ENCODE measurements around the gene KIF4A. TPM values are rescaled to one million over a fixed set of nuclear protein-coding genes. Genes with fewer than 3 reads are reported as not detected.
"Not testable (repeated sequence)": the region's sequence is repeated elsewhere in the genome, so short reads cannot be mapped to it uniquely, and the experiment has no call there.

Gene KIF4A
- total RNA-seq, 2 experiments from 2014 or later: 26.4 to 28.3 TPM

DNA sequence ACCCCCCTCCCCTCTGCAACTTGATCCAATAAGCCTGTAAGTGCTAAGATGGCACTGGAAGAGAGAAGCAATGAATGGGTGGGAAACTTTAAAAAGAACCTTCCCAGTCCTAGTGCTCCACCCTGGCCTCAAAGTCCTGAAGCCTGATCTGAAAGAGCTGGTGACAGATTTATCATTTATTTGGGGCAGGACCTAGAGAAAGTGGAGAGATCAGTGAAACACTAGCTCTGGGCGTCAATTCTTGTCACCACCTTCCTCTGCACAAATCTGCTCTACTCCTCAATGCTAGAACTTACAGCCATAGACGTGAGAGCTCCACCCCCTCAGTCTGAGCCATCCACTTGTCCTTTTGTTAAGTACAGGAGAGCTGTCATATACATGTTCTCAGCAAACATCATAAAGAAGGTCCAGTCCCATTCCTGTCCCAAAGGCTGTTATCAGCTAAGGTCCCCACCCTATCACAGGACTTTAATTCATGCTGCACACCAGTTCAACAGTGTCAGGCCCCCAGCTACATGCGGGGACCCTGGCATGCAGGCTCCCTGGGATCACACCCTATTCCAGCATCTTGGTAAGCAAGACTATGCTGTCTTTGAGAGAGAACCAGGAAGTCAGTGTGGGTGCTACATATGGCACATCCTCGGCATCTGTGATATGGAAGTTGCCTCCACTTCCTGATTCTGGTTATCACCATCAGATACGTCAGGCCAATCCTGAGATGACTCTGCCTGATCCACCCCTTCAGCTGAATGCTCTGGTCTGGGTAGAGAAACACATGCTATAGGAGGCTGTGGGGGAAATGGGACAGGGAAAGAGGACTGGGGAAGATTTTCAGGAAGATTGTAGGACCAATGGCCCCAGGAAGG, 32.2 kb upstream of the KIF4A start:
- DNase-seq: no peak
- H3K4me3 Mint-ChIP-seq: no peak overlapping the region
- ChIA-PET CTCF (interaction anchor here (1.1 kb wide), 1 partner anchor 61 kb away, joined by 6 read pairs; no protein-coding TSS in a partner anchor), POLR2A (no interaction called here)
- H3K36me3 Mint-ChIP-seq: no peaks in the 10 kb centered on the region
- no peaks in the 10 kb centered on the region for H3K27me3 Mint-ChIP-seq
- H3K9me3 Mint-ChIP-seq: no peaks in the 10 kb centered on the region
- H3K4me1 Mint-ChIP-seq (ENCODE audit: low read depth): peaks cover 16% of the 10 kb centered on the region
- intact Hi-C loops (cut with micrococcal nuclease): no loop called here
- no peak overlapping the region for H3K27ac Mint-ChIP-seq

- ChIA-PET POLR2A (no interaction called here), CTCF (interaction anchor here (1.4 kb wide), 1 partner anchor 63 kb away, joined by 3 read pairs; no protein-coding TSS in a partner anchor)
- H3K4me1 Mint-ChIP-seq (ENCODE audit: low read depth): no peaks in the 10 kb centered on the region
- H3K9me3 Mint-ChIP-seq: no peaks in the 10 kb centered on the region
- no peak within 1 kb of the TSS for H3K4me3 Mint-ChIP-seq
- intact Hi-C loops (cut with micrococcal nuclease): no loop called here
- H3K36me3 Mint-ChIP-seq: no peaks in the 10 kb centered on the region
- H3K27me3 Mint-ChIP-seq: no peaks in the 10 kb centered on the region
- H3K27ac Mint-ChIP-seq: no peak within 1 kb of the TSS
- DNase-seq: no peak
These were observed 29.8 kb upstream of the KIF4A start, which contains the start of gene P2RY4 for GRCh38 chrX:70260104-70260503. Gene P2RY4, minus strand, starts transcription at chrX:70260204. Its CDS starts 580 bp downstream, at chrX:70259624.

- CTCF ChIA-PET: interaction anchor here (0.7 to 1.0 kb wide), 2 partner anchors 57 to 66 kb away, joined by 3 read pairs; no protein-coding TSS in a partner anchor
- Mint-ChIP-seq H3K9me3 (no peaks in the 10 kb centered on the region), H3K27ac (no peak overlapping the region), H3K27me3 (no peaks in the 10 kb centered on the region), H3K36me3 (no peaks in the 10 kb centered on the region), H3K4me3 (no peak overlapping the region), H3K4me1 (ENCODE audit: low read depth) (no peaks in the 10 kb centered on the region)
- peak; percentile 50 for DNase-seq
- POLR2A ChIA-PET: no interaction called here
- intact Hi-C loops (cut with micrococcal nuclease): loop anchor here (1.0 kb wide), 1 partner anchor 66 kb away; no protein-coding TSS in a partner anchor
These were observed 26.8 kb upstream of the KIF4A start for GRCh38 chrX:70262952-70263567.

DNA sequence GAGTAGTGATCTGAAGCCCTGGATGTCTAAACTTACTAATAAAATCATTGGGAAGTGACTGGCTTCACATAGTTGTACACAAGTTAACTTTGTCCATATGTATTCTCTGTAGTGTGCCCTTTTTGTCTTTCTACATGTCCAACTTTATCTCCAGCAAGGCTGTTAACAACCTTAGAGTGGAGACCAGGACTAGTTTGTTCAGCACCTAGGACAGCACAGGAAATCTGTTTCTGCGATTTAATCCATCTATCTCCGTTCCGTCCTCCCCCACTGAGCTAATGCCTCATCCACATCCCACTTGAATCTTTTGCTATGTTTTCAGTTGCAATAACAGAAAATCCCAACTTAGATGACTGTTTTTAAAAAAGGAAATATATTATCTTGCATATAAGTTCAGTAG, 25.1 kb upstream of the KIF4A start:
- H3K36me3 Mint-ChIP-seq: no peaks in the 10 kb centered on the region
- intact Hi-C loops (cut with micrococcal nuclease): no loop called here
- POLR2A ChIA-PET: no interaction called here
- H3K9me3 Mint-ChIP-seq: no peaks in the 10 kb centered on the region
- H3K27ac Mint-ChIP-seq: no peak overlapping the region
- no peaks in the 10 kb centered on the region for H3K27me3 Mint-ChIP-seq
- DNase-seq: no peak
- no peak overlapping the region for H3K4me3 Mint-ChIP-seq
- H3K4me1 Mint-ChIP-seq (ENCODE audit: low read depth): no peaks in the 10 kb centered on the region
- CTCF ChIA-PET: no interaction called here

DNA sequence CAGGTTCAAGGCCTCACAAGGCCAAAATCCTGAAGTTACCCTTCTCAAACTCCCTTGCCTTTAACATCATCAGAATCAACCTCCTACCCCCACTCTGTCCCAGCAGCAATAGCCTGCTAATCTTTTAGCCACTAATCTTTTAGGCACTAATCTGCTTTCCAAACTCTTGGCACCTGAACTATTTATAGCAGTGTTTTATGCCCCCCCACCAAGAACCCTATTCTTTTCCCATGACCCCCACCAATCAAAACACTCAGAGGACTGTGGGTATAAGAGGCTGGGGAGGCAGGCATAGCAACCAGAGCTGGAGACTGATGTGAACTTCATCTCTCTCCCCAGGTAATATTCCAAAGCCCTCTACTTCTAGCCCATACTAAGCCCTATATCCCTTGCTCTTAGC, 21.9 kb upstream of the KIF4A start, which contains the start of gene ARR3:
Gene ARR3, plus strand, starts transcription at position 301 of the 400 bp plus-strand sequence. CDS start 1,052 bp downstream, outside the sequence.
- H3K4me3 Mint-ChIP-seq: no peak within 1 kb of the TSS
- no peaks in the 10 kb centered on the region for H3K4me1 Mint-ChIP-seq (ENCODE audit: low read depth)
- no peak for DNase-seq
- ChIA-PET POLR2A (no interaction called here), CTCF (interaction anchor here (1.1 kb wide), 1 partner anchor 16 kb away, joined by 5 read pairs; no protein-coding TSS in a partner anchor)
- intact Hi-C loops (cut with micrococcal nuclease): no loop called here
- H3K27ac Mint-ChIP-seq: no peak within 1 kb of the TSS
- H3K27me3 Mint-ChIP-seq: no peaks in the 10 kb centered on the region
- no peaks in the 10 kb centered on the region for H3K9me3 Mint-ChIP-seq
- no peaks in the 10 kb centered on the region for H3K36me3 Mint-ChIP-seq

- intact Hi-C loops (cut with micrococcal nuclease); H3K9me3 Mint-ChIP-seq; H3K36me3 Mint-ChIP-seq; POLR2A ChIA-PET; H3K4me3 Mint-ChIP-seq; H3K4me1 Mint-ChIP-seq (ENCODE audit: low read depth); H3K27ac Mint-ChIP-seq; DNase-seq; H3K27me3 Mint-ChIP-seq: not testable (repeated sequence)
- CTCF ChIA-PET: interaction anchor here (1.0 kb wide), 1 partner anchor 16 kb away, joined by 3 read pairs; the partner anchor contains the start of genes KIF4A and PDZD11
These were observed 15.9 kb upstream of the KIF4A start for GRCh38 chrX:70274029-70274428.

GRCh38 chrX:70279081-70279480, 10.8 kb upstream of the KIF4A start:
- DNase-seq: no peak
- CTCF ChIA-PET: no interaction called here
- Mint-ChIP-seq H3K27ac (no peak overlapping the region), H3K4me1 (ENCODE audit: low read depth) (no peaks in the 10 kb centered on the region), H3K4me3 (no peak overlapping the region), H3K27me3 (no peaks in the 10 kb centered on the region), H3K36me3 (peaks cover 10% of the 10 kb centered on the region), H3K9me3 (no peaks in the 10 kb centered on the region)
- POLR2A ChIA-PET: no interaction called here
- intact Hi-C loops (cut with micrococcal nuclease): no loop called here

DNA sequence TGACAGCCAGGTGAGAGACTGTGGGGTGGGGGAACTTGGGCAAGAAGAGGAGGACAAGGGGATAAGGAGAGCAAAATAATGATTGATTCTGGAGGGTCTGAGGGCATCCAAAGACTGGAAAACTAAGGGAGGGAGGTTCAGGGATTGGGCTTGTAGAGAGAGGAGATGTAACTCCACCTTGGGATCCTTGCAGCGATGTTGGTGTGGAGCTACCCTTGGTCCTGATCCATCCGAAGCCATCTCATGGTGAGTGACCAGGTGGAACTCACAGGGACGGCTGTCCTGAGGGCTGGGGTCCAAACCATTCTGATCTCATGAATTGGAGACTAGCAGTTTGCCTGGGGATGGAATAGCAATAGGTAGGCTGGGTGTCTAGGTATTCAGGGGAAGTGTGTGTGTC, 9.3 kb upstream of the KIF4A start:
- Mint-ChIP-seq H3K27me3 (no peaks in the 10 kb centered on the region), H3K9me3 (no peaks in the 10 kb centered on the region), H3K27ac (no peak overlapping the region), H3K36me3 (peaks cover 15% of the 10 kb centered on the region), H3K4me3 (no peak overlapping the region), H3K4me1 (ENCODE audit: low read depth) (no peaks in the 10 kb centered on the region)
- POLR2A ChIA-PET: no interaction called here
- DNase-seq: no peak
- intact Hi-C loops (cut with micrococcal nuclease): no loop called here
- CTCF ChIA-PET: no interaction called here

DNA sequence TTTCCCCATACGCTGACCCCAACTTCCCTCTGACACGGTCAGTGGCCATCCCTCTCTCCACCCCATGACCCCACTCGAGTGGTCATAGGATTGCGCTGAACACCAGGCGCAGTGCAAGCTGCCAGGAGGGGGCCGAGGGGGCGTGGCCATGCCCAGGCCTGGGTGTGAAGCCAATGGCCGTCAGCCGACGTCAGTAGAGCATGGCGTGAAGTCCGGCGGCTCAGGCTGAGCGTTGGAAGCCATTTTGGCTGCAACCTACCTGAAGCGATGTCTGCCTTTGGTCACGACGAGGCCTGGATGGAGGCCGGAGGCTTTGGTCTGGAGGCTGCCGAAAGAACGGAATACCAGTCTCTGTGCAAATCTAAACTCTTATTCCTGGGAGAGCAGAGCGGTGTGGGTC, 8.0 kb upstream of the KIF4A start, which contains the start of gene RAB41:
Gene RAB41, plus strand, starts transcription at position 222 of the 400 bp plus-strand sequence. Its CDS starts 46 bp downstream, at position 268.
- Mint-ChIP-seq H3K27me3 (no peaks in the 10 kb centered on the region), H3K27ac (no peak within 1 kb of the TSS), H3K36me3 (peaks cover 20% of the 10 kb centered on the region), H3K4me1 (ENCODE audit: low read depth) (no peaks in the 10 kb centered on the region), H3K9me3 (no peaks in the 10 kb centered on the region), H3K4me3 (no peak within 1 kb of the TSS)
- POLR2A ChIA-PET: no interaction called here
- intact Hi-C loops (cut with micrococcal nuclease): no loop called here
- CTCF ChIA-PET: no interaction called here
- DNase-seq: no peak

- DNase-seq: no peak
- ChIA-PET CTCF (interaction anchor here (0.9 to 1.0 kb wide), 3 partner anchors 16 to 376 kb away, joined by 3 to 5 read pairs (median 3); no protein-coding TSS in a partner anchor), POLR2A (interaction anchor here (1.3 kb wide), 1 partner anchor 145 kb away, joined by 5 read pairs; no protein-coding TSS in a partner anchor)
- H3K27me3 Mint-ChIP-seq: no peaks in the 10 kb centered on the region
- H3K4me1 Mint-ChIP-seq (ENCODE audit: low read depth): peaks cover 10% of the 10 kb centered on the region
- peak overlapping the region; percentile 91 for H3K4me3 Mint-ChIP-seq
- H3K27ac Mint-ChIP-seq: peak overlapping the region; percentile 74
- intact Hi-C loops (cut with micrococcal nuclease): no loop called here
- H3K36me3 Mint-ChIP-seq: peaks cover 12% of the 10 kb centered on the region
- no peaks in the 10 kb centered on the region for H3K9me3 Mint-ChIP-seq
These were observed 624 bp upstream of the KIF4A start for GRCh38 chrX:70289168-70289792.

- no peak for DNase-seq
- H3K9me3 Mint-ChIP-seq: no peaks in the 10 kb centered on the region
- no peak overlapping the region for H3K4me3 Mint-ChIP-seq
- peaks cover 5% of the 10 kb centered on the region for H3K36me3 Mint-ChIP-seq
- POLR2A ChIA-PET: no interaction called here
- H3K27ac Mint-ChIP-seq: no peak overlapping the region
- no peaks in the 10 kb centered on the region for H3K27me3 Mint-ChIP-seq
- peaks cover 10% of the 10 kb centered on the region for H3K4me1 Mint-ChIP-seq (ENCODE audit: low read depth)
- CTCF ChIA-PET: no interaction called here
- intact Hi-C loops (cut with micrococcal nuclease): loop anchor here (10.0 kb wide), 1 partner anchor 158 kb away; the partner anchor contains the start of gene IGBP1
These were observed 2.9 kb downstream of the KIF4A start for GRCh38 chrX:70292788-70293187.

DNA sequence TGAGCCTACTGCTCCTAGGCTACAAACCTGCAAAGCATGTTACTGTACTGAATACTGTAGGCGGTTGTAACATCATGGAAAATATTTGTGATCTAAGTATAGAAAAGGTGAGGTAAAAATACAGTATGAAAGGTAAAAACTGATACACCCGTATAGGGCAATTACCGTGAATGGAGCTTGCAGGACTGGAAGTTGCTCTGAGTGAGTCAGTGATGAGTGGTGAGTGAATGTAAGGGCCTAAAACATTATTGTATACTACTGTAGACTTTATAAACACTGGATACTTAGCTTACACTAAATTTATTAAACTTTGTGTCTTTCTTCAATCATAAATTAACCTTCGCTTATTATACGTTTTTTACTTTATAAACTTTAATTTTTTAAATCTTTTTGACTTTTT, 3.7 kb downstream of the KIF4A start:
- Mint-ChIP-seq H3K27ac (no peak overlapping the region), H3K27me3 (no peaks in the 10 kb centered on the region), H3K36me3 (peaks cover 5% of the 10 kb centered on the region), H3K4me1 (ENCODE audit: low read depth) (peaks cover 10% of the 10 kb centered on the region), H3K4me3 (no peak overlapping the region), H3K9me3 (no peaks in the 10 kb centered on the region)
- POLR2A ChIA-PET: no interaction called here
- CTCF ChIA-PET: no interaction called here
- no peak for DNase-seq
- intact Hi-C loops (cut with micrococcal nuclease): loop anchor here (10.0 kb wide), 1 partner anchor 159 kb away; the partner anchor contains the start of gene IGBP1
